ENCODE data around the gene STX4. TPM values are rescaled to one million over a fixed set of nuclear protein-coding genes. Genes with fewer than 3 reads are reported as not detected.
A peak's percentile ranks its signal among the peaks of the same experiment; 100 is the strongest.
"Not testable (repeated sequence)": the region's sequence is repeated elsewhere in the genome, so short reads cannot be mapped to it uniquely, and the experiment has no call there.

Gene STX4
- total and polyA plus RNA-seq, 9 donors = 25.7 to 49.8 (median 43.2) TPM

GRCh38 chr16:31006589-31006988 is 26.8 kb upstream of the STX4 start:
- Histone ChIP-seq H3K4me3 (ENCODE audit: low read length) (no peak overlapping the region), H3K9me3 (replicated peaks; ENCODE audit: control insufficient read depth, low read depth, low read length) (no peaks in the 10 kb centered on the region), H3K27me3 (ENCODE audit: control insufficient read depth, insufficient read depth, low read length) (peaks cover 34% of the 10 kb centered on the region), H3K4me1 (ENCODE audit: control insufficient read depth, insufficient read depth, low read length) (peaks cover 30% of the 10 kb centered on the region), H3K36me3 (ENCODE audit: control insufficient read depth, insufficient read depth, low read length) (no peaks in the 10 kb centered on the region), H3K27ac (ENCODE audit: low read length) (no peak overlapping the region)
- WGBS (ENCODE audit: insufficient coverage) = 92% methylated on average over 2 of the region's 8 CpGs
- DNase-seq = no peak

DNA sequence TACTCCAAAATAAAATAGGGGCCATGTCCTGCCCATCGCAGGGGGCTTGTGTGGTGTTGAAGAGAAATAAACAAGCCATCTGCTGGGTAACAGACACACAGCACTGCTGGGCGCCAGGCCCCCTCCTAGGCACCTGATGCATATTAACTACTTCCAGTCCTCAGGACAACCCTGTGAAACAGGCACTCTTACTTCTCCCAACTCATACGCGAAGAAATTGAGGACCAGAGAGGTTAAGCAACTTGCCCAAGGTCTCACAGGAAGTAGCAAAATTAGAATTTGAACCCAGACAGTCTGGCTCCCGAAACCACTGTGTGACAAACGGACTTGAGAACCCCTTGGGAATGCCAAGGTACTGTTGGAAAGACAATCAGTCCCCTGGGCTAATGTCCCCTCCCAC is 25.7 kb upstream of the STX4 start:
- DNase-seq = no peak
- Histone ChIP-seq H3K4me1 (ENCODE audit: control insufficient read depth, insufficient read depth, low read length) (peaks cover 24% of the 10 kb centered on the region), H3K36me3 (ENCODE audit: control insufficient read depth, insufficient read depth, low read length) (no peaks in the 10 kb centered on the region), H3K4me3 (ENCODE audit: low read length) (no peak overlapping the region), H3K9me3 (replicated peaks; ENCODE audit: control insufficient read depth, low read depth, low read length) (no peaks in the 10 kb centered on the region), H3K27ac (ENCODE audit: low read length) (no peak overlapping the region), H3K27me3 (ENCODE audit: control insufficient read depth, insufficient read depth, low read length) (peaks cover 38% of the 10 kb centered on the region)
- 61% methylated on average over 3 of the region's 6 CpGs for WGBS (ENCODE audit: insufficient coverage)

DNA sequence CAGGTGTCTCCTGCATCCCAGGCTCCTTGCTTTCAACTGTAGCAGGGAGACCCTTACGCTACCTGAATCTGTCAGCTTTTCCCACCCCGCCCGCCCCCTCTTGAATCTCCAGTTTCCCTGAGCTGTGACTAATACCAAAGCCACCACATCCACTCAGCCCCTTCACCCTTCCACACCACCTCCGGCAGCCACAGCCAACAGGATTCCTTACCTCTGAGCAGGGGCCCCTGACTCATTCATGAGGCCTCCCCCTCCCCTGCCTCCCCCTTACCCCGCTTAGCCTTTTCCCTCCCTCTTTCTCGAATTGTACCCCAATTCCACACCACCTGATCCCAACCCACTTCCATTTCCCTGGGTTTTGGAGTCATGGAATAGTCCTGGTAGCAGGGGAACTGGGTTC is 25.2 kb upstream of the STX4 start:
- peaks cover 19% of the 10 kb centered on the region for H3K4me1 ChIP-seq (ENCODE audit: control insufficient read depth, insufficient read depth, low read length)
- no peaks in the 10 kb centered on the region for H3K36me3 ChIP-seq (ENCODE audit: control insufficient read depth, insufficient read depth, low read length)
- H3K9me3 ChIP-seq (replicated peaks; ENCODE audit: control insufficient read depth, low read depth, low read length) = no peaks in the 10 kb centered on the region
- 47% methylated on average over 6 of the region's 6 CpGs for WGBS (ENCODE audit: insufficient coverage)
- peaks cover 37% of the 10 kb centered on the region for H3K27me3 ChIP-seq (ENCODE audit: control insufficient read depth, insufficient read depth, low read length)
- H3K27ac ChIP-seq (ENCODE audit: low read length) = no peak overlapping the region
- no peak for DNase-seq
- no peak overlapping the region for H3K4me3 ChIP-seq (ENCODE audit: low read length)

DNA sequence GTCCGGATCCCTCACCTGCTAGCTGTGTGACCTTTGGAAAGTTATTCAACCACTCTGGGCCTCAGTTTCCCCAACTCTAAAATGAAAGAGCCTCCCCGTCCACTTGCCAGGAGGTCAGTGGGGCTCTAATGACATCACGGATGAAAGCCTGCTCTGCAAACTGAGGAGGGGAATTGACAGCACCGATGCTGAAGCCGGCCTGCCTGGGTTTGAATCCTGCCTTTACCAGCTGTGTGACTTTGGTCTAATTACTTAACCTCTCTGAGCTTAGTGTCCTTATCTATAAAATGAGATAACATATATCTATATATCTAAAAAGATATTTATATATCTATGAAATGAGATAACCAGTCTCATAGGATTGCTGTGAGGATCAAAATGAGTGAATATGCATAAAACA is 24.8 kb upstream of the STX4 start:
- WGBS (ENCODE audit: insufficient coverage) = 83% methylated on average over 1 of the region's 5 CpGs
- peaks cover 15% of the 10 kb centered on the region for H3K4me1 ChIP-seq (ENCODE audit: control insufficient read depth, insufficient read depth, low read length)
- no peak for DNase-seq
- H3K27me3 ChIP-seq (ENCODE audit: control insufficient read depth, insufficient read depth, low read length) = peaks cover 38% of the 10 kb centered on the region
- no peak overlapping the region for H3K4me3 ChIP-seq (ENCODE audit: low read length)
- no peak overlapping the region for H3K27ac ChIP-seq (ENCODE audit: low read length)
- H3K9me3 ChIP-seq (replicated peaks; ENCODE audit: control insufficient read depth, low read depth, low read length) = no peaks in the 10 kb centered on the region
- no peaks in the 10 kb centered on the region for H3K36me3 ChIP-seq (ENCODE audit: control insufficient read depth, insufficient read depth, low read length)

GRCh38 chr16:31009120-31009519 is 24.2 kb upstream of the STX4 start:
- Histone ChIP-seq H3K27ac (ENCODE audit: low read length) (no peak overlapping the region), H3K4me3 (ENCODE audit: low read length) (no peak overlapping the region), H3K9me3 (replicated peaks; ENCODE audit: control insufficient read depth, low read depth, low read length) (no peaks in the 10 kb centered on the region), H3K27me3 (ENCODE audit: control insufficient read depth, insufficient read depth, low read length) (peaks cover 39% of the 10 kb centered on the region), H3K4me1 (ENCODE audit: control insufficient read depth, insufficient read depth, low read length) (peaks cover 12% of the 10 kb centered on the region), H3K36me3 (ENCODE audit: control insufficient read depth, insufficient read depth, low read length) (no peaks in the 10 kb centered on the region)
- 77% methylated on average over 6 of the region's 7 CpGs for WGBS (ENCODE audit: insufficient coverage)
- no peak for DNase-seq

- Histone ChIP-seq H3K4me3 (ENCODE audit: low read length) (peak overlapping the region; percentile 25), H3K9me3 (replicated peaks; ENCODE audit: control insufficient read depth, low read depth, low read length) (no peaks in the 10 kb centered on the region)
- 4% methylated on average over 29 of the region's 36 CpGs for WGBS (ENCODE audit: insufficient coverage)
Measured at GRCh38 chr16:31009894-31010584, 23.3 kb upstream of the STX4 start.

GRCh38 chr16:31010585-31011325 is 22.6 kb upstream of the STX4 start, which contains the start of gene STX1B:
TSS of gene STX1B (minus strand) at chr16:31010638. CDS start at chr16:31010396, 242 bp downstream.
- peak; percentile 73 for DNase-seq

More at GRCh38 chr16:31009894-31010584, 23.3 kb upstream of the STX4 start:
- Histone ChIP-seq H3K36me3 (ENCODE audit: control insufficient read depth, insufficient read depth, low read length) (no peaks in the 10 kb centered on the region), H3K27ac (ENCODE audit: low read length) (no peak overlapping the region), H3K4me1 (ENCODE audit: control insufficient read depth, insufficient read depth, low read length) (peaks cover 12% of the 10 kb centered on the region), H3K27me3 (ENCODE audit: control insufficient read depth, insufficient read depth, low read length) (peaks cover 39% of the 10 kb centered on the region)
- DNase-seq = no peak

GRCh38 chr16:31011815-31012214 is 21.5 kb upstream of the STX4 start:
- peaks cover 12% of the 10 kb centered on the region for H3K4me1 ChIP-seq (ENCODE audit: control insufficient read depth, insufficient read depth, low read length)
- not testable (repeated sequence) for H3K36me3 ChIP-seq (ENCODE audit: control insufficient read depth, insufficient read depth, low read length); H3K4me3 ChIP-seq (ENCODE audit: low read length); H3K9me3 ChIP-seq (replicated peaks; ENCODE audit: control insufficient read depth, low read depth, low read length); H3K27ac ChIP-seq (ENCODE audit: low read length); DNase-seq
- WGBS (ENCODE audit: insufficient coverage) = 92% methylated on average over 7 of the region's 7 CpGs
- H3K27me3 ChIP-seq (ENCODE audit: control insufficient read depth, insufficient read depth, low read length) = peaks cover 37% of the 10 kb centered on the region

More at GRCh38 chr16:31010585-31011325, 22.6 kb upstream of the STX4 start, which contains the start of gene STX1B:
- 7% methylated on average over 33 of the region's 45 CpGs for WGBS (ENCODE audit: insufficient coverage)
- no peak within 1 kb of the TSS for H3K27ac ChIP-seq (ENCODE audit: low read length)
- H3K36me3 ChIP-seq (ENCODE audit: control insufficient read depth, insufficient read depth, low read length) = no peaks in the 10 kb centered on the region
- no peaks in the 10 kb centered on the region for H3K9me3 ChIP-seq (replicated peaks; ENCODE audit: control insufficient read depth, low read depth, low read length)
- peaks cover 12% of the 10 kb centered on the region for H3K4me1 ChIP-seq (ENCODE audit: control insufficient read depth, insufficient read depth, low read length)
- peak within 1 kb of the TSS; percentile 36 for H3K4me3 ChIP-seq (ENCODE audit: low read length)
- peaks cover 39% of the 10 kb centered on the region for H3K27me3 ChIP-seq (ENCODE audit: control insufficient read depth, insufficient read depth, low read length)

DNA sequence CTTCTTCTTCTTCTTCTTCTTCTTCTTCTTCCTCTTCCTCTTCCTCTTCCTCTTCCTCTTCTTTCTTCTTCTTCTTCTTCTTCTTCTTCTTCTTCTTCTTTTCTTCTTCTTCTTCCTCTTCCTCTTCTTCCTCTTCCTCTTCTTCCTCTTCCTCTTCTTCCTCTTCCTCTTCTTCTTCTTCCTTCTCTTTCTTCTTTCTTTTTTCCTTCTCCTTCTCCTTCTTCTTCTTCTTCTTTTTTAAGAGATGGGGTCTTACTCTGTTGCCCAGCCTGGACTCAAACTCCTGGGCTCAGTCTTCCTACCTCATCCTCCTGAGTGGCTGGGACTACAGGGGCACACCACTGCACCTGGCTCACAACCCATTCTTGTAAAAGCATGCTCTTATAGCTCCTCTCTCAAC is 20.1 kb upstream of the STX4 start:
- not testable (repeated sequence) for H3K36me3 ChIP-seq (ENCODE audit: control insufficient read depth, insufficient read depth, low read length); DNase-seq; H3K9me3 ChIP-seq (replicated peaks; ENCODE audit: control insufficient read depth, low read depth, low read length); H3K27ac ChIP-seq (ENCODE audit: low read length); H3K4me3 ChIP-seq (ENCODE audit: low read length)
- peaks cover 12% of the 10 kb centered on the region for H3K4me1 ChIP-seq (ENCODE audit: control insufficient read depth, insufficient read depth, low read length)
- H3K27me3 ChIP-seq (ENCODE audit: control insufficient read depth, insufficient read depth, low read length) = peaks cover 28% of the 10 kb centered on the region

DNA sequence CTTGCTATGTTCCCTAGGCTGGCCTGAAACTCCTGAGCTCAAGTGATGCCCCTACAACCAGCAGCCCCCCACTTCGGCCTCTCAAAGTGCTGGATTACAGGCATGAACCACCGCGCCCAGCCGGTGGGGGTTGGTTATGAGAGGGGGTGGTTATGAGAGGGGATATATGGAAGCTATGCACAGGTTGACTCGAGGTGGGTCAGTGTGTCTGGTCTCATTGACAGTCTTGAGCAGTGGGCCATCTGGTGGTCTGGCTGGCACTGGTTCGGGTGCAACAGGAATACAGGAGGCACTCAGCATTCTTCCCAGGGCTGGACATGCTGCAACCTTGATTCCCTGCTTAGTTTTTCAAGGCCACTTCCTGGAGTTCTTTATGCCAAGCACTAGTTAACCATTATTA is 17.3 kb upstream of the STX4 start:
- DNase-seq = no peak
- Histone ChIP-seq H3K36me3 (ENCODE audit: control insufficient read depth, insufficient read depth, low read length) (no peaks in the 10 kb centered on the region), H3K4me1 (ENCODE audit: control insufficient read depth, insufficient read depth, low read length) (peaks cover 2% of the 10 kb centered on the region), H3K4me3 (ENCODE audit: low read length) (no peak overlapping the region), H3K9me3 (replicated peaks; ENCODE audit: control insufficient read depth, low read depth, low read length) (no peaks in the 10 kb centered on the region), H3K27ac (ENCODE audit: low read length) (no peak overlapping the region), H3K27me3 (ENCODE audit: control insufficient read depth, insufficient read depth, low read length) (peaks cover 14% of the 10 kb centered on the region)
- WGBS (ENCODE audit: insufficient coverage) = 71% methylated on average over 6 of the region's 6 CpGs
